HCEC 1CT (cell line): ENCODE results near the gene MT1G.

Experiments used
- DNase-seq: peaks from one replicate; pipeline ENCODE4 v3.0.0-alpha.2; 2017

The MT1G gene

DNA sequence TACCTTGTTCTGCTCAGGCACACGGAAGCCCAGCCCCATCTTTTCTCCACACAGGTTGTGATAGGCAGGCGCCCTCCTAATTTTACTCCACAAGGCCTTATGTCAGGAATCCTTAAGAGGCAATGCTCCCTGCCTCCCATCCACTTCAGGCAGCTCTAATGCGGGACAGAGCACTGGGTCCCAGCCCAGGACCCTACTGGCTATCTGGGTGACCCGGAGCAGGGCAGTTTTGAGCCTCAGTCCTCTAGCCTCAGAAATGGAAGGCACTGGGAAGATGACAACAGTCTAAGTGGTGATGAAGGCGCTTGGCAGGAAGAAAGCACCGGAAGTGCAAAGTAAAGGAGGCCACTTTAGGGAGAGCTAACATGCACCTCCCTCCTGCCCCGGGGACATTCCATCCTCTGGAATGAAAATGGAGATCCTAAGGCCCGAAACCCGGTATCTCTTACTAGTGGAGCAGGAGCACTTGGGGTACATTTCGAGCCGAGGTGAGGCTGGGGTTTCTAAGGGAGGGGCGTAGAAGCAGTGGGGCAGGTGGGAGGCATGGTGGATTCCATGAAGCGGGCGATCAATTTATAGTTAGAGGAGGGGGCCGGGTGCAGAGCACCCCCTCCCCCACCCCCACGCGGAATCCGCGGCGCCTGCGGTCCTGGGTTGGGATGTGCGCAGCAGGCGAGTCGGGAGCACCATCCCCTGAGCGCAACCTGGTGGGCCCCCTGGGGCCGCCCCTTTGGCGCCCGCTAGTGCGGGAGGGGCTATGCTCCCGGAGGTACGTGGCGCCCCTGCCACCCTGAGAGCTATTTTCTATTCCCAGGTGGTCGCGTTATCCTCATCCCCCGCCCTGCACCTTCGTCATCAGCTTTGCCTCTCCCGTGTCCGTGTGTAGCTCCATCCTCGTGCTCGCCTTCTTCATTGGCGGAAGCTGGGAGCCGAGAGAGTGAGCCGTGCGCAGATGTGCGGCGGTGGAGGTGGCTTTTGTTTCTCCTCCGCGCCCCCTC lies 5.2 kb downstream of the MT1G start:
- DNase-seq: no peak

DNA sequence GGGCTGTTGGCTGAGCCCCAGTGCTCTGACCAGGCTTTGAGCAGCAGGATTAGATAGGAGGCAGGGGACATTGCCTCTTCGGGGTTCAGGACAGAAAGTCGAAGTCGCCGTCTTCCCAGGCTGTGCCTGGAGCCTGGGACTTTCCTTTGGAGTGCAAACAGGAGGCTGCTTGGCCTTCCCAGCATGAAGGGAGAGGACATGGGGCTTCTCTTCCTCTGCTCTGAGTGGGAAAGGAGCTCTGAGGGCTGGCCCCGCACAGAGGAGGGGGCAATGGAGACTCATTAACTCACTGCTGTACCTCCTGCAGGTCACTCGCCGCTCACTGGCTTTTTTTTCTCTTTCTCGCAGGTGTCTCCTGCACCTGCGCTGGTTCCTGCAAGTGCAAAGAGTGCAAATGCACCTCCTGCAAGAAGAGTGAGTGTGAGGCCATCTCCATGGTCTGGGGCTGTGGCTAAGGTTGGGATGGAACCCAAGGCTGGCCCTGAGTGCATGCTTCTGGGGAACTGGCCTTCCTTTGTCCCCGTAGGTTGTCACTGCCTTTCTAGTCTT lies 9.5 kb downstream of the MT1G start:
- no peak for DNase-seq

DNA sequence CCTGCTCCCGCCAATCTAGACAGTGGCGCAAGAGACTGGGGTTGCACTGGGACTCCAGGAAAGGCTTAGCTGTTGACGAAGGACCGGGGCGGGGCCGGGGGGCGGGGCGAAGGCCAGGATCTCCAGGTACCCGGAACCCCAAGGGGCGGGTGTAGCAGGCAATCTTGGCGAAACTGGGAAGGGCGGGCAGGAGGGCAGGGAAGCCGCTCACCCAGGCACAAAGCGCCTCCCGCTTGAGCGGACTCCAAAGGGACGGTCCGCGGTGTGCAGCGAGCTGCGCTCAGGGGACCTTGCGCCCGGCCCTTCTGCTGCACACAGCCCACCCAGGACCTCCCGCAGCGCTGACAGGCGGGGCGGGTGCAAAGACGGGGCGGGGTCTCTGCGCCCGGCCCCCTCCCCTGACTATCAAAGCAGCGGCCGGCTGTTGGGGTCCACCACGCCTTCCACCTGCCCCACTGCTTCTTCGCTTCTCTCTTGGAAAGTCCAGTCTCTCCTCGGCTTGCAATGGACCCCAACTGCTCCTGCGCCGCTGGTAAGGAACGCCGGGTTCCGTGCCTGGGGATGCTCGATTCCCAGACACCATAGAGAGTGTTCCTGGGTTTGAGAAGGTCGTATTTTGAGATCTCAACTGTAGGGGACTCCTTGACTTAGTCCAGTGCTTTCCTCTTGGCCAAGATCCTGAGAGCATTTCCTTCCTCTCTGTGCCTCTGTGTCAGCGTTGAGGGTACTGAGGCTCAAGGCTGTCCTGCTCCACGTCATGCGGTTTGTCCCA lies 10.1 kb downstream of the MT1G start, which contains the start of gene MT1F:
TSS of gene MT1F (plus strand) at position 405 of the 772 bp plus-strand sequence. CDS start at position 505, 100 bp downstream.
- no peak for DNase-seq

DNA sequence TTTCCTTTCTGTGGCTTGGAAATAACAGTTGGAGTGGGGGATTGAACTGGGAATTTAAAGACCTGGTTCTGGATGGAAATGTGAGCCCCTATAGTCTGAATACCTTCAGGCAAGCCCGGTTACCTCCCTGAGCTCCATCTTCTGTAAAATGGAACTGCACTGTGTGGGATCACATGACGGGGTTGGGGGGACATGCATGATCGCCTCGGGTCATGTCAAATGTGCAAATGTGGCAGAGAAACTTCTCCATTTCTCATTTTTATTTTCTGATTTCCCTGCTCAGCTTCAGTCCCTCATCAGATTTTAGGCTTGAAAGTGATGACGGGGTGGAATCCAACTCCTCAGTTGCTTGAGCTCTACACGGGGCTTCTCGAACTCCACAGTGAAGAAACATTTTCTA lies 14.6 kb downstream of the MT1G start:
- DNase-seq: no peak

DNA sequence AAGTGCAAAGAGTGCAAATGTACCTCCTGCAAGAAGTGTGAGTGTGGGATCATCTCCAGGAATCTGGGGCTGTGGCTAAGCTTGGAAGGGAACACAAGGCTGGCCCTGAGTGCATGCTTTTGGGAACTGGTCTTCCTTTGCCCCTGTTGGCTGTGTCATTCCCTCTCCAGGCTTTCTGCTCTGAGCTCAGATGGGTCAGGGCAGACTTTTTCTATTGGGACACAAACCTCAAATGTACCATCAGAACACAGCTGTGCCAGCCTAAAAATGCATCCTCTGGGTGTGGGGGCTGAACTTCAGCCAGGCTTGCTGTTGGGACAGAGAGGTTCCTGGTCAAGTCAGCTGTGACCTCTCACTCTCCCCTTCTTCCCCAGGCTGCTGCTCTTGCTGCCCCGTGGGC lies 15.3 kb downstream of the MT1G start:
- no peak for DNase-seq

DNA sequence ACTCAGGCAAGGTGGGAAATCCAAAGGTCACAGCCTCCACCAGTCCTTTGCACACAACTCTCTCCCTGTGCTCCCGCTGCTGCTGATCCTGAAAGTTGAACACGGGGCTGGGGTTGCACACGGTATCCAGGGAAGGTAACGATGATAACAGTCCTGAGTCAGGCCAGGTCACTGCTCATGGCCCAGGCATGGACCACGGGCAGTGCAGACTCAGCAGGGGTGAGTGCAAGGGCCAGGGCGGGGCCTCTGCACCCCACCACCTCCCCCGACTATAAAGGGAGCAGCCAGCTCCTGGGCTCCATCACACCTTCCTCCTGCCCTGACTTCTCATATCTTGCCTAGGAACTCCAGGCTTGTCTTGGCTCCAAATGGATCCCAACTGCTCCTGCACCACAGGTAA lies 16.3 kb downstream of the MT1G start, which contains the start of gene MT1B:
TSS of gene MT1B (plus strand) at position 301 of the 400 bp plus-strand sequence. CDS start at position 369, 68 bp downstream.
- no peak for DNase-seq

DNA sequence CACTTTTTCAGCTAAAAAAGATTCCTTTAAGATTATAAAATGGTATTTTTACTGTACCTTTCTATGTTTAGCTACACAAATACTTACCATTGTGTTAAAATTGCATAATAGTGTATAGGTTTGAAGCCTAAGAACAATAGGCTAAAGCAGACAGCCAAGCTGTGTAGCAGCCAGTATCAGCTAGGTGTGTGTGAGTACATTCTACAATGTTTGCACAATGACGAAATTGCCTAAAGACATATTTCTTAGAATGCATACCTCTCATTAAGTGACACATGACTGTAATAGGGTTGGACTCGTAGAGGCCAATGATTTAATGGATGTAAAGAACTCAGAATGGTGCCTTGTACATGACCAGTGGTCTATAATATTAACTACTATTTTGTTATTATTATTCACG lies 18.0 kb downstream of the MT1G start:
- no peak for DNase-seq

DNA sequence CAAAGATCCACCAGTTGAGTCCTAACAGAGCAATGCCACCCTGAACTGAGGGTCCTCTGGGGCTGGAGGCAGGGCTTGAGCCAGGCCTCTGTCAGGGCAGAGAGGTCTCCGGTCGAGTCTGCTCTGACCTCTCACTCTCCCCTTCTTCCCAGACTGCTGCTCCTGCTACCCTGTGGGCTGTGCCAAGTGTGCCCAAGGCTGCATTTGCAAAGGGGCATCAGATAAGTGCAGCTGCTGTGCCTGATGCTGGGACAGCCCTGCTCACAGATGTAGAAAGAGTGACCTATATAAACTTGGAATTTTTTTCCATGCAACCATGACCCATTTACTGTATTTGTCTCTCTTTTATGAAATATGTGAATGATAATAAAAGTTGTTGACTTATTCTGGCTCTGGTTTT lies 18.6 kb downstream of the MT1G start:
- no peak for DNase-seq

DNA sequence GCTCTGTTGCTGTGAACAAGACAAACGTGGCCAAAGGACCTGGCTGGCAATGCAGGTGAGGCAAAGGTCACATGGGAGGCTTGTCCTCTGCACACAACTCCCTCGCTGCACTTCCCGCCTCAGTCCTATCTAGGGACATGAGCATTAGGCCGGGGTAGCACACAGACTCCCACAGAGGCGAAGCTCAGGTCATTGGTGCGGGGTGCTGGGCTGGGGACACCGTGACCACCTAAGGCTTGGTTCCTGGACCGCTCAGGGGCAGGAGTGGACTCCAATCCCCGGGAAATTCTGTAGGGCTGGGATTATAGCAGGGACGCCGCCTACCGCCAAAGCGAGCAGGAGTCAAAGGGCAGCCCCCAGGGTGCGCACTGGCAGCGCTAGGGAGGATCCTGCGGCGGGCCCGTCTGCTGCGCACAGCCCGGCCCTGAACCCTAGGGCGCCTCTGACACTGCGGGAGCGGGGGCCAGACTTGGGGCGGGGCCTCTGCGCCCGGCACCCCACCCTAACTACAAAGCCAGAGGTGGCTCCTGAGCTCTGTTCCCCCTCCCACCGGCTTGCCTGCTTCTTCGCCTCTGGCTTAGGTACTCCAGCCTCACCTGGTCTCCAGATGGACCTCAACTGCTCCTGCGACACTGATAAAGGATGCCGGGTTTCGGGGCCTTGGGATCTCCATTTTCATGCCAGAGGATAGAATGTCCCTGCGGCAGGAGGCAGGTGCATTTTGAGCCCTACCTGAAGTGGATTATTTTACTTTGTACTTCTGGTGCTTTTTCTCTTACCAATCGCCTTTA lies 20.0 kb downstream of the MT1G start:
- DNase-seq: no peak

DNA sequence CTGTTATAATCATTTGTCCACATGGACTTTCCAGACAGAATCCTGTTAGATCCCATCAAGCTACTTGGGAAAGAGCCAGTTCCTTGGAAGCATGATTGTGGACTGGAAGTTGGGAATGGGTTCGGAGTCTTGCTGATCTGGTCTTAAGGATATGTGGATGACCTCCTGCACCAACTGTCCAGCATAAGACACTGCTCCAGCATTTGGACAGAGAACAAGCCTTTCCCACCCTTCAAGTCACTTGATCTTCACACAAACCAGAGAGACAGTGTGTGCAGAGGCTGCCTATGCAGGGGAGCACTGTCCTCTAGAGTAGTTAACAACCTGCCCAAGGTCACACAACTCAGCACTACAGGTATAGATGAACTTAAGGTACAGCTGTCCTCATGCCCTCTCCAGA lies 22.0 kb downstream of the MT1G start:
- no peak for DNase-seq

DNA sequence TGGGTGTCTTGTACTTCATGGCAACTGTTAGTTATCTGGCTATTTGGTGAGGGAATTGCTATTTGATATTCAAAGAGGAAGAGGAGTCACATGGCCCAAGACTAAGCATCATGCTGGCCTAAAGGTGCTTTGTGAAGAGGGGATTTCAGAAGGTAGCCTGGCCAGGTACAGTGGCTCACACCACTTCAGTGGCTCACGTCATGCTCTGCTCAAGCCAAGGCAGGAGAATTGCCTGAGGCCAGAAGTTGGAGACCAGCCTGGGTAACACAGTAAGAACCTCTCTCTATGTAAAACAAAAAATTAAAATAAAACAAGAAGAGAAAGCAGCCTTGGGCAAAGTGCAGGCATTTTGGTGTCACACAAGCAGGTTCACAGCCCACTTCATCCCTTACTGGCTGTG lies 22.6 kb downstream of the MT1G start:
- DNase-seq: no peak

DNA sequence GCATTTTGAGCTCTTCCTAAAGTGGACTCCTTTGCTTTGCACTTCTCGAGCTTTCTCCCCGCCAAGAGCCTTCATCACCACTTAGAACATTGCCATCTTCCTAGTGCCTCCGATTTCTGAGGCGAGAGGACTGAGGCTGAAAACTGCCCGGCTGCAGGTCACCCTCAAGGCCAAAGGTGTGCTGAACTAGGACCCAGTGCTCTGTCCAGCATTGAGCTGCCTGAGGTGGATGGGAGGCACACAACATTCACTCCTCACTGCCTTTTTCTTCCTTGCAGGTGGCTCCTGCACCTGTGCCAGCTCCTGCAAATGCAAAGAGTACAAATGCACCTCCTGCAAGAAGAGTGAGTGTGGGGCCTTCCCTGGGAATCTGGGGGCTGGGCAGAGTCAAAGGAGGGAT lies 24.0 kb downstream of the MT1G start:
- DNase-seq: no peak

DNA sequence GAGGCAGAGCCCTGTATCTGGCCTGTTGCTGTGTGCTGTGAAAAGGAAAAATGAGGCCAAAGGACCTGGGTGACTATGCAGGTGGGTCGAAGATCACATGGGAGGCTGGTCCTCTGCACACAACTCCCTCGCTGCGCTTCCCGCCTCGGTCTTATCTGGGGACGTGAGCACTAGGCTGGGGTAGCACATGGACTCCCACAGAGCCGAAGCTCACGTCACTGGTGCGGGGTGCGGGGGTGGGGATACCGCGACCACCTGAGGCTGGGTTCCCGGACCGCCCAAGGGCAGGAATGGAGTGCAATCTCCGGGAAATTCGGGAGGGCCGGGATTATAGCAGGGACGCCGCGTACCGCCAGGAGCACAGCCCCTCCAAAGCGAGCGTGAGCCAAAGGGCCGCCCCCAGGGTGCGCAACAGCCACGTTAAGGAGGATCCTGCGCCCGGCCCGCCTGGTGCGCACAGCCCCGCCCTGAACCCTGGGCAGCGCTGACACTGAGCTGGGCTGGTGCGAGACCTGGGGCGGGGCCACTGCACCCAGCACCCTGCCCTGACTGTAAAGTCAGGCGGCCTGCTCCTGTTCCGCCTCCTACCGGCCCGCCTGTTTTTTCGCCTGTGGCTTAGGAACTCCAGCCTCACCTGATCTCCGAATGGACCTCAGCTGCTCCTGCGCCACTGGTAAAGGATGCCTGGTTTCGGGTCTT lies 24.6 kb downstream of the MT1G start:
- DNase-seq: peak; percentile 46

DNA sequence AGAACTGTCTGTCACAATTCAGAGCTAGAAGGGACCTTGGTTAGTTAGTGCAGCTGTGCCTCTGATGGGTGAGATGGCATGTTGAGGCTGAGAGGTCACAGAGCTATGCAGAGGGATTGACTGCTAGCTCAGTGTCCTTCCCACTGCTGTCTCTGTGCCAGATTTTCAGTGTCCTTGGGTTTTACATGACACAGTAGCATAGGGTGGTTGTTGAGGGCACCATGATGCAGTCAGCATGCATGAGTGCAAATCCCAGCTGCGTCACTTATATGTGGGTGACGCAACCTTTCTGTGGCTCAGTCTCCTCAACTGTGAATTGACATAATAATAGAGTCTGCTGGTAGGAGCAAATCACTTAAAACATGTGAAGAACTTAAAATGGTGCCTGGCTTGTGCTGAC lies 26.7 kb downstream of the MT1G start:
- DNase-seq: no peak

DNA sequence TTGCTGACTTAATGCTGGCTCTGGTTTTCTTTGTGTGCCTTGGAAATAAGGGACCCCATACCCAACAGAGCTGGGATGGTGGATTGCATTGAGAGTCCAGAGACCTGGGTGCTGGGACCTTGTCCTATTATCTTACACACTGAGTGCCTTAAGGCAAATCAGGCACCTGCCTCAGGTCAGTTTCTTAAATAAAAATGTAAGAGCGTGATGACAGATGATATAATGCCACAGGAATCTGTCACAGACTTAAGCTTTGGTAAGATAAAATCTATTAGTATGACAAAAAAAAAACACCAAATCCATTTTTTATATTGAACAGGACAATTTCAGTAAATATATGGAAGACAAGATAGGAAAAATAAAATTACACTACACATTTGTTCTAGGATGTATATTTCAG lies 27.8 kb downstream of the MT1G start:
- no peak for DNase-seq

DNA sequence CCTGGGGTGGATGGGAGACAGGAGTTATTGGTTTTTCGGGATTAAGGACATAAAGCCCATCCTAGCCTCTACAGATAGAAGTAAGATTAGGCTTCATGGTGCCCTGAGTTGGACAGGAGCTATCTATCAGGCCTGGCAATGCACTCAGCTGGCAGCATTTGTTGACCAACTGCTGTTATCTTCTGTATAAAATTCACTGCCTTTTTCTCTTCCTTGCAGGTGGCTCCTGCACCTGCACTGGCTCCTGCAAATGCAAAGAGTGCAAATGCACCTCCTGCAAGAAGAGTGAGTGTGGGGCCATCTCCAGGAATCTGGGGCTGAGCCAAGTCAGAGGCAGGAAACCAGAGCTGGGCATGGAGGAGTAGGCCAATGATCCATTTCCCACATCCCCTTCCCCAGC lies 28.8 kb downstream of the MT1G start:
- DNase-seq: no peak

DNA sequence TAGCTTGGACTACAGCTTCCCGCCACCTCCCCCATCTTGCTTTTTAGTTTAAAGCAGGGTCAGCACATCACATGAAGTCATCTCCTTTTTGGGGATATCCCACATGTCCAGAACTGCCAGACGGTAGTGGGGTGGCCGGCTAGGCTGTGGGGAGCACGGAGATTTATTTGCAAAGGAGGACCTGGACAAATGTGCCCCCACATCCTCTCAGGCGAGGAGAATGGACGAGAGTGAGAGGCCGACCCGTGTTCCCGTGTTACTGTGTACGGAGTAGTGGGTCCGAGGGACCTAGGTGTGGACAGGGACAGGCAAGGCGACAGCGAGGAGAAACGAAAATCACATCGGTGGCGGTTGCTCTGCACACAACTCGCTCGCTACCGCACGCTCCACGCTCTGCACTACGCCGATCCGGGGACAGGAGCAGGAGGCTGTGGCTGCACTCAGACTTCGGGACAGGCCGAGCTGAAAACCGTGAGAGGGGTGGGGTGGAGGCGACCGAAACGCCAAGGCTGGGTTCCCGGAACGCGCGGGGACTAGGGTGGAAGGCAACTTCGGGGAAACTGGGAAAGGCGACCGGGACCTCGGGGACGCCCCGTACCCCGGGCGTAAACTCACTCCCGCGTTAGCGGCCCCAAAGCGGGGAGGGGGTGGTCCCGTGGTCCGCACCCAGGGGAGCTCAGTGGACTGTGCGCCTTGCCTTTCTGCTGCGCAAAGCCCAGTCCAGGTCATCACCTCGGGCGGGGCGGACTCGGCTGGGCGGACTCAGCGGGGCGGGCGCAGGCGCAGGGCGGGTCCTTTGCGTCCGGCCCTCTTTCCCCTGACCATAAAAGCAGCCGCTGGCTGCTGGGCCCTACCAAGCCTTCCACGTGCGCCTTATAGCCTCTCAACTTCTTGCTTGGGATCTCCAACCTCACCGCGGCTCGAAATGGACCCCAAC lies 29.8 kb downstream of the MT1G start, which contains the start of gene MT1A:
TSS of gene MT1A (plus strand) at position 853 of the 937 bp plus-strand sequence. CDS start at position 926, 73 bp downstream.
- peak; percentile 17 for DNase-seq

DNA sequence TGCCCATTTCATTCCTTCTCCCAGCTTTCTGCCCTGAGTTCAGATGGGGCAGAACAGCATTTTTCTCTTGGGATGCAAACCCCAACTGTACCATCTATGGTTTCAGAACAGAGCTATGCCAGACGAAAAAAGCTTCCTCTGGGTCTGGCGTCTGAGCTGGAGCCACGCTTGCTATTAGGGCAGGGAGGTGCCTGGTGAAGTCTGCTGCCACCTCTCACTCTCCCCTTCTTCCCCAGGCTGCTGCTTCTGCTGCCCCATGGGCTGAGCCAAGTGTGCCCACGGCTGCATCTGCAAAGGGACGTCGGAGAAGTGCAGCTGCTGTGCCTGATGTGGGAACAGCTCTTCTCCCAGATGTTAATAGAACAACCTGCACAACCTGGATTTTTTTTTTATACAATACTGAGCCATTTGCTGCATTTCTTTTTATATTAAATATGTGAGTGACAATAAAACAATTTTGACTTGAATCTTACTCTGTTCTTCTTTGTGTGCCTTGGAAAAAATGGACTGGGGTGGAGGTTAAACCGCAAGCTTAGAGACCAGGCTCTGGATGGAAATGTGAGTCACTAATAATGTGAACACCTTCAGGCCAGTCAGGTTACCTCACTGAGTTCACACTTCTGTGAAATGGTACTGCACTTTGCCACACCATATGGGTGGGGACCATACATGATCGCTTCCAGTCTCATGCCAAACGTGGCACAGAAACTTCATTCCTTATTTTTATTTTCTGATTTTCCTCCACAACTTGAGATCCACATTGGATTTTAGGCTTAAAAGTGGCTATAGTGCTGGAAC lies 31.1 kb downstream of the MT1G start:
- no peak for DNase-seq

DNA sequence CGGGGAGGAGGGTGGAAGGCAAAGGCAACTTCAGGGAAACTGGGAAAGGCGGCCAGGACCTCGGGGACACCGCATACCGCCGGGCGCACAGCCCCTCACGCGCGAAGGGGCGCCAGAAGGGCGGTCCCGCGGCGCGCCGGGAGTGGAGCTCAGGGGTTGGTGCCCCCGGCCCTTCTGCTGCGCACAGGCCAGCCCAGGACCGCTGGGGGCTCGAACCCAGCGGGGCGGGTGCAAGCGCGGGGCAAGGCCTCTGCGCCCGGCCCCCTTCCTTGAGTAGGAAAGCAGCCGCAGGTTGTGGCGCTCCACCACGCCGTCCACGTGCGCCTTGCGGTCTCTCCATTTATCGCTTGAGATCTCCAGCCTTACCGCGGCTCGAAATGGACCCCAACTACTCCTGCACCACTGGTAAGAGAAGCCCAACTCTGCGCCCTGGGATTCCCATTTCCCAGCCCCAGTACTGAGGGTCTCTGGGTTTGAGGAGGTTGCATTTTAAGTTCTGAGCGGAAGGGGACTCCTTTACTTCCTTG lies 32.4 kb downstream of the MT1G start:
- no peak for DNase-seq
